ENCODE data around the gene LRRIQ3. TPM values are rescaled to one million over a fixed set of nuclear protein-coding genes. Genes with fewer than 3 reads are reported as not detected.

Gene LRRIQ3
- total and polyA plus RNA-seq, 9 of the 15 experiments (the other 6 are each of a cell fraction or from before 2014, with no cell fraction given): 0.27 to 2.8 (median 1.7) TPM

GRCh38 chr1:74050386-74050785 lies 147.6 kb downstream of the LRRIQ3 start:
- no peak for ATAC-seq
- no peak overlapping the region for H3K9ac ChIP-seq (ENCODE audit: insufficient read depth in 1 of 2, low read depth in 2 of 2, low read length in 2 of 2)
- no peak overlapping the region for H3K4me2 ChIP-seq (ENCODE audit: insufficient read depth, low read length)
- ChIA-PET POLR2A (no interaction called here), CTCF (ENCODE audit: low intra/inter-chr PET ratio) (no interaction called here)
- H3K27me3 ChIP-seq (ENCODE audit: control insufficient read depth in 2 of 2, insufficient read depth in 2 of 2, low read length in 2 of 2): no peaks in the 10 kb centered on the region
- H3K36me3 ChIP-seq (ENCODE audit: control insufficient read depth, insufficient read depth, low read length): no peaks in the 10 kb centered on the region
- no TSS peak for BruUV-seq (replicated peaks)
- no peaks in the 10 kb centered on the region for H3K4me1 ChIP-seq (replicated peaks in 1 of 2; ENCODE audit: control insufficient read depth in 2 of 2, insufficient read depth in 2 of 2, low read length in 2 of 2)
- H3K9me3 ChIP-seq (replicated peaks; ENCODE audit: control insufficient read depth, insufficient read depth, low read depth, low read length): no peaks in the 10 kb centered on the region
- WGBS (ENCODE audit: insufficient coverage, low coverage, missing lambda C conversion rate): 3% methylated on average over 2 of the region's 2 CpGs
- no peak overlapping the region for H3K4me3 ChIP-seq
- no peak for TF ChIP-seq ZNF507 (tag; conservative IDR thresholded peaks at IDR 0.05)
- no peak overlapping the region for H2AFZ ChIP-seq (ENCODE audit: low read depth, low read length)
- no peaks in the 10 kb centered on the region for H4K20me1 ChIP-seq (replicated peaks; ENCODE audit: control insufficient read depth, insufficient read depth, low read length)
- H3K27ac ChIP-seq (ENCODE audit: extremely low read depth, low read depth, low read length): no peak overlapping the region
- no peaks in the 10 kb centered on the region for H3K79me2 ChIP-seq (ENCODE audit: control insufficient read depth, insufficient read depth, low read length)
- no peaks in the 10 kb centered on the region for H3K9me1 ChIP-seq (ENCODE audit: control insufficient read depth, insufficient read depth, low read length)
- in situ Hi-C loops (cut with MboI) (no loop called here), intact Hi-C loops (cut with micrococcal nuclease) (no loop called here)
- no peak for DNase-seq (ENCODE audit: extremely low read depth in 1 of 4, low spot score in 3 of 4)
- FAIRE-seq: no peak

DNA sequence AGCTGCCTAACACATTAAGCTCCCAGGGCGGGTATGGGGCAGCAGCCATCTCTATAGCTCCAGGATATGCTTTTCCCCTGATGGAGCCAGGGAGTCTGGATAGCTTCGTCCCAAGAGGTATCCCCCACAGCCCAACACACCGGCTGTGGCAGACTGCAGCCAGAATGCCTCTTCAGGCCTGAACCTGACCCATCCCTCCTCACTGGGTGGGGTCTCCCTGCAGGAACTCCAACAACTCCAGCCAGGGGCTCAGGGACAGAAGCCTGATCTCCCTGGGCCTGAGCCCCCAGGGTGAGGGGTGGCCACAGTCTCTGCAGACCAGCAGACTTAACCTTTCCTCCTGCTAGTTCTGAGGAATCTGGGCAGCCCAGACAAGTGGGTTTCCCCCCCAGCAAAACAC lies 159.9 kb downstream of the LRRIQ3 start:
- no peak overlapping the region for H2AFZ ChIP-seq (ENCODE audit: low read depth, low read length)
- POLR2A ChIA-PET: no interaction called here
- no peaks in the 10 kb centered on the region for H3K9me1 ChIP-seq (ENCODE audit: control insufficient read depth, insufficient read depth, low read length)
- H3K9ac ChIP-seq (ENCODE audit: insufficient read depth in 1 of 2, low read depth in 2 of 2, low read length in 2 of 2): no peak overlapping the region
- no peak overlapping the region for H3K4me3 ChIP-seq
- no peak for DNase-seq (ENCODE audit: extremely low read depth in 1 of 4, low spot score in 3 of 4)
- no peaks in the 10 kb centered on the region for H3K27me3 ChIP-seq (ENCODE audit: control insufficient read depth in 2 of 2, insufficient read depth in 2 of 2, low read length in 2 of 2)
- no peaks in the 10 kb centered on the region for H4K20me1 ChIP-seq (replicated peaks; ENCODE audit: control insufficient read depth, insufficient read depth, low read length)
- no peak overlapping the region for H3K27ac ChIP-seq (ENCODE audit: extremely low read depth, low read depth, low read length)
- in situ Hi-C loops (cut with MboI) (no loop called here), intact Hi-C loops (cut with micrococcal nuclease) (no loop called here)
- H3K4me1 ChIP-seq (replicated peaks in 1 of 2; ENCODE audit: control insufficient read depth in 2 of 2, insufficient read depth in 2 of 2, low read length in 2 of 2): no peaks in the 10 kb centered on the region
- no peaks in the 10 kb centered on the region for H3K36me3 ChIP-seq (ENCODE audit: control insufficient read depth, insufficient read depth, low read length)
- CTCF ChIA-PET (ENCODE audit: low intra/inter-chr PET ratio): no interaction called here
- H3K79me2 ChIP-seq (ENCODE audit: control insufficient read depth, insufficient read depth, low read length): no peaks in the 10 kb centered on the region
- FAIRE-seq: no peak
- BruUV-seq (replicated peaks): no TSS peak
- WGBS (ENCODE audit: insufficient coverage, low coverage, missing lambda C conversion rate): 0% methylated on average over 3 of the region's 3 CpGs
- ATAC-seq: no peak
- no peaks in the 10 kb centered on the region for H3K9me3 ChIP-seq (replicated peaks; ENCODE audit: control insufficient read depth, insufficient read depth, low read depth, low read length)
- H3K4me2 ChIP-seq (ENCODE audit: insufficient read depth, low read length): no peak overlapping the region
- TF ChIP-seq GABPB1 (CRISPR knock-in tag; IDR thresholded peaks at IDR 0.05) (no peak), PTRF (tag; IDR thresholded peaks at IDR 0.05) (no peak)
- TF ChIP-seq, protein P1, sequence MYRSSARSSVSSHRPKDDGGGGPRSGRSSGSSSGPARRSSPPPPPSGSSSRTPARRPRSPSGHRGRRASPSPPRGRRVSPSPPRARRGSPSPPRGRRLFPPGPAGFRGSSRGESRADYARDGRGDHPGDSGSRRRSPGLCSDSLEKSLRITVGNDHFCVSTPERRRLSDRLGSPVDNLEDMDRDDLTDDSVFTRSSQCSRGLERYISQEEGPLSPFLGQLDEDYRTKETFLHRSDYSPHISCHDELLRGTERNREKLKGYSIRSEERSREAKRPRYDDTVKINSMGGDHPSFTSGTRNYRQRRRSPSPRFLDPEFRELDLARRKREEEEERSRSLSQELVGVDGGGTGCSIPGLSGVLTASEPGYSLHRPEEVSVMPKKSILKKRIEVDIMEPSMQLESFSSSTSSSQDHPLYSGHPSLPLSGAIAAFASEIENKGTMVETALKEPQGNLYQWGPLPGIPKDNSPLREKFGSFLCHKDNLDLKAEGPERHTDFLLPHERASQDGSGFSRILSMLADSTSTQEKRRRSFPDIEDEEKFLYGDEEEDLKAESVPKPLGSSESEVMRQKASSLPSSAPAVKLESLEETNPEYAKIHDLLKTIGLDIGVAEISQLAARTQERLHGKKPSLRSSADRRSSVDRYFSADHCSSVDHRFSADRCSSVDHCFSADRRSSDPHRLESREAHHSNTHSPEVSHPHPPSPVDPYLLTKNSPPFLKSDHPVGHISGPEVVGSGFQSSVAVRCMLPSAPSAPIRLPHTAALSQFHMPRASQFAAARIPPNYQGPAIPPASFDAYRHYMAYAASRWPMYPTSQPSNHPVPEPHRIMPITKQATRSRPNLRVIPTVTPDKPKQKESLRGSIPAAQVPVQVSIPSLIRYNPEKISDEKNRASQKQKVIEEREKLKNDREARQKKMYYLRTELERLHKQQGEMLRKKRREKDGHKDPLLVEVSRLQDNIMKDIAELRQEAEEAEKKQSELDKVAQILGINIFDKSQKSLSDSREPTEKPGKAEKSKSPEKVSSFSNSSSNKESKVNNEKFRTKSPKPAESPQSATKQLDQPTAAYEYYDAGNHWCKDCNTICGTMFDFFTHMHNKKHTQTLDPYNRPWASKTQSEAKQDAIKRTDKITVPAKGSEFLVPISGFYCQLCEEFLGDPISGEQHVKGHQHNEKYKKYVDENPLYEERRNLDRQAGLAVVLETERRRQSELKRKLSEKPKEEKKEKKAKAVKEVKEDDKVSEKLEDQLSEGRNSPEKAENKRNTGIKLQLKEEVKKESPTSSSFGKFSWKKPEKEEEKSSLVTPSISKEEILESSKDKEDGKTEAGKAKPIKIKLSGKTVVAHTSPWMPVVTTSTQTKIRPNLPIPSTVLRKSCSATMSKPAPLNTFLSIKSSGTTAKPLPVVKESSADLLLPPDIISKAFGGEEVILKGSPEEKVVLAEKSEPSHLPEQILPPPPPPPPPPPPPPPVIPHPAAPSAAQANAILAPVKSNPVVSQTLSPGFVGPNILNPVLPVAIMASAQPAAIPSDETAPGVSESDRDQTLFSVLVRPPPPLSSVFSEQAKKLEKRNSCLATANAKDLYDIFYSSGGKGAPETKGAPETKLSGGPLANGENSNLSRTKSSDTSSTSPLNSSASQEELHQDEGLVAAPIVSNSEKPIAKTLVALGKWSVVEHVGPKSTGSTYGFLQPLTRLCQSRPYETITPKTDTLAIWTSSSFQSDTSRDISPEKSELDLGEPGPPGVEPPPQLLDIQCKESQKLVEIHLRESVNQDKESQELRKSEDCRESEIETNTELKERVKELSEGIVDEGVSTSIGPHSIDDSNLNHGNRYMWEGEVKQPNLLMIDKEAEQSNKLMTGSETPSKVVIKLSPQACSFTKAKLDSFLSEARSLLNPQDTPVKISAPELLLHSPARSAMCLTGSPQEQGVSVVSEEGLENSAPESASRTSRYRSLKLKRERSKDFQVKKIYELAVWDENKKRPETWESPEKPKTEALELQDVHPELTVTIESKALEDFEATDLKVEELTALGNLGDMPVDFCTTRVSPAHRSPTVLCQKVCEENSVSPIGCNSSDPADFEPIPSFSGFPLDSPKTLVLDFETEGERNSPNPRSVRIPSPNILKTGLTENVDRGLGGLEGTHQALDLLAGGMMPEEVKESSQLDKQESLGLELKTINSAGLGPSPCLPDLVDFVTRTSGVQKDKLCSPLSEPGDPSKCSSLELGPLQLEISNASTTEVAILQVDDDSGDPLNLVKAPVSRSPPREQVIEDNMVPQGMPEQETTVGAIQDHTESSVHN (IDR thresholded peaks at IDR 0.05; ENCODE audit: borderline replicate concordance in 1 of 2, low read depth in 1 of 2): no peak
